ENCODE results near the gene SPECC1.

GRCh38 chr17:20310481-20310880 lies 301.3 kb downstream of the SPECC1 start:
- TF ChIP-seq CTCF (IDR thresholded peaks at IDR 0.05) (no peak), POLR2A (IDR thresholded peaks at IDR 0.05) (no peak), POLR2AphosphoS5 (IDR thresholded peaks at IDR 0.05) (no peak)
